Hematopoietic multipotent progenitor cell treated with erythropoietin and hydrocortisone succinate and interleukin-3 and kit ligand, for 8 days (in vitro differentiated cells): ENCODE results near the gene BICD1.

Experiments used
- DNase-seq: peaks from one replicate; pipeline ENCODE4 v3.0.0-alpha.2; 2015

The BICD1 gene

DNA sequence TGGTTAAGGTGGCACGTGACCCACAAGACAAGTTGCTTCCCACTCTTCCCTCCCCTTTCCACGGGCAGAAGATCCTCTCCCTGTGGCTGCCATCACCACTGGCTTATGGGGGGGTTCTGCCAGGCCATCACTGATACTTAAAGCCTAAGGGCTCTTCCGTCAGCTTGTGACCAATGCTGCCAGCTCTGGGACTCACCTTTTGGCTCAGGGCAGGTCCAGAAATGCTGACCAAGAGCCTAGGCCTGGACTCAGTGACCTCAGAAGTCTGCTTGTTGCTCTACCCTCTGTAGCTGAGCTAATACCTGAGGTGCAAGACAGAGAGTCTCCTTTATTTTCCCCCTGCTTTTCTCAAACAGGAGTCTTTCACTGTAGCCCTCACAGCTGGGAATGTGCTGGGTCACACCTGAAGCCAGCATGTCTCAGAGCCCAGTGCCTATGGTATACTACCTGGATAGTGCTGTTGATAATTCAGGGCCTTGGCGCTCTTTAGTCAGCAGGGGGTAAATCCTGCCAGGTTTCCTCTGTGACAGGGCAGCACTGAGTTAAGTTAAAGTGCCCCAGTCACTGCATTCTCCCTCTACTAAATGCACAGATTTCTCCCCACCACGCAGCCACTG is 312.4 kb downstream of the BICD1 start:
- DNase-seq, result no peak

DNA sequence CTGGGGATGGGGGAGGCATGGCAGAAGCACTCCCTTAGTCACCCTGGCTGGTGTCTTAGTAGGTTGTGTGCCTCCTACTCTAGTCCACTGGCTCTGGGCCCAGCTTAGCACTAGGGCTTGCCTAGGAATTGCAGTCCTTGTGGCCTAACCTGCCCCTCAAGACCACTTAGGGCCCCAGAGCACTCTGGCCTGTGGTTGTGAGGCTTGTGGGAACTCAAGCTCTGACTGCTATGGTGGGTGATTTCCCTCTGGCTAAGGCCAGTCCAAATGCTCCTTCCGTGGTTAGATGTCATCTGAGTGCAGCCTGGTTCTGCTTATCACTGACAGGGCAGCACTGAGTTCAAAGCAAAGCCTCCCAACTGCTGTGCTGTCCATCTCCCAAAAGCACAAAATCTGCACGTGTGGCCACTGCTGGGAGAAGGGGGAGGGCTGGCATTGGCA is 312.9 kb downstream of the BICD1 start:
- DNase-seq, result peak; percentile 72

DNA sequence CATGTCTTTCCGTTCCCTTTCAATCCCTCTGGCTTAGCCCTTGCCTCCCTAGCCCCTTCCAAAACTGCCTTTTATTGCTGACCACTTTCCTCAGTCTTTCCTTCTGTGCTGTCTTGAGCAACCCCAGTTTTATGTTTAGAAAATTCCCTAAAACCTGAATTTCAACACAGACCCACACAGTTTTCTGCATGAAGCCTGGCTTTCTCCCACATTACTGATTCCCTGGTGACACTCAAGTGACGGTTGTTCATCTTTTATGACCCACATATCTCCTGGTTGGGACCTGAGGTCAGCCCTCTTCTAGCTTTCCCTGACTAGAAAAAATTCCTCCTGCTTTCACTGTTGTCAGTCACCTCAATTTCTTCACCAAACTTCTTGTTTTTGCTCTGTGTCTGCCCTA is 313.7 kb downstream of the BICD1 start:
- DNase-seq, result no peak

DNA sequence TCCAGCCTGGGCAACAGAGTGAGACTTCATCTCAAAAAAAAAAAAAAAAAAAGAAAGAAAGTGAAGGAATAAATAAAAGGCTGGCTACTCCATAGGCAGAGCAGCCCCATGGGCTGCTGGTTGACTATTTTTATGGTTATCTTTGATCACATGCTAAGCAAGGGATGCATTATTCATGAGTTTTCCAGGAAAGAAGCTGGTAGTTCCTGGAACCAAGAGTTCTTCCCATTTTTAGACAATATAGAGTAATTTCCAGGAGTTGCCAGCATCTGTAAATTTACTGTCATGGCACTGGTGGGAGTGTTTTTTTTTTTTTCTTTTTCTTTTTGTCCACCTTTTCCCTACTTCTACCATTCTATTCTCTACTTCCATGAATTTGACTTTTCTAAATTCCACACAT is 316.9 kb downstream of the BICD1 start:
- DNase-seq, result peak; percentile 73

DNA sequence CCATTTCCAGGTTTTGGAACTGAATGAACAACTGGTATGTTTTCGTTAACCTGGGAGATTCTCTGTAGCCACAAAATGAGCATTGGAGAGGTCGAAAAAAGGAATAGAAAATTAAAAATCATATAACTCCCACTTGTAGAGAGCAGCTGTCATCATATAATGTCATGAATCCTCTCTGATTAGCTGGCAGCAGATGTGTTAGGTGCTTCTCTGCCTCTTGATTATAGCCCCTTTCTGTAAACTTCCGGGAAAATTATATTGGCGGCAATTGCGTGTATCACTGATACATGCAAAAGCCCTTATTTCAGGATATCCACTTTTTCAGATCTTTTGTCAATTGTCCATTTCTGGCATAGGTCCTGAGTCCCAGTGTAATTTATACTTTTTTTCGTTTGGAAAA is 324.4 kb downstream of the BICD1 start:
- no peak for DNase-seq
